Ecto neural progenitor cell (in vitro differentiated cells): ENCODE data around the gene RRP8.
A peak's percentile ranks its signal among the peaks of the same experiment; 100 is the strongest.

Experiments used
- DNase-seq: peaks from one replicate; pipeline ENCODE4 v3.0.0-alpha.2; 2018; ENCODE audit warnings: low spot score

Gene RRP8

DNA sequence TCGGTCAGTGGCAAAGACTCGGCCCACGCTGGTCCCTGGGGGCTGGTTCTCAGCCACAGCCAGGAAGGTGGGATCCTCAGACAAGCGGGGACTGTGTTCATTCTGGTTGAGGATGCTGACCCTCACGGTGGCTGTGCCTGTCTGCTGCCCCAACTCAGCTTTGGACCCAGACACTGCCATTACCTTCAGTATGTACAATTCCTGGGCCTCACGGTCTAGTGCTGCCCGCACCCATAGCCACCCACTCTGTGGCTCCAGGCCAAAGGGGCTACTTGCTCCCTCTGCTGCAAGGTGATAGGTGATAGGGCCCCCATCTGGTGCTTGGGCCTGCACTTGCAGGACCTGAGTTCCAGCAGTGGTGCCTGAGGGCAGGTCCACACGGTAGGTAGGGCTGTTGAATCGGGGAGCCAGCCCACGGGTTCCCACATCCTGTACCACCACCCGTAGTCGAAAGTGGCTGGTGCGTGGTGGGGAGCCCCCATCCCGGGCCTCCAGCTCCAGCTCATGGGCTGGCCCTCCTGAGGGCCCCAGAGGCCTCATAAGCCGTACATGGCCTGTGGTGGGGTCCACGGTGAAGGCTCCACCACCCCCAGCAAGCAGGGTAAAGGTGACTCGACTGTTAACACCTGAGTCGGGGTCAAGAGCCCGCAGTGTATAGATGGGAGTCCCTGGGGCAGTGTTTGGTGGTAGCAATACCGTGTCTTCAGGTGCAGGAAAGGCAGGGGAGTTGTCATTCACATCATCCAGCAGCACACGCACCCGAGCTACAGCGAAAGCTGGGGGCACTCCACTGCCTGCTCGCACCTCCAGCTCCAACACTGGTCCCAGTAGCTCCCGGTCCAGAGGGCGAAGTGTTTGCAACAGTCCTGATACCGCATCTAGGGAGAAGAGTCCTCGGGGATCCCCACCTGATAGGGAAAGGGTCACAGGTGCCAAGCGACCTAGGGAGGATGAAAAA, 29.0 kb upstream of the RRP8 start:
- no peak for DNase-seq

DNA sequence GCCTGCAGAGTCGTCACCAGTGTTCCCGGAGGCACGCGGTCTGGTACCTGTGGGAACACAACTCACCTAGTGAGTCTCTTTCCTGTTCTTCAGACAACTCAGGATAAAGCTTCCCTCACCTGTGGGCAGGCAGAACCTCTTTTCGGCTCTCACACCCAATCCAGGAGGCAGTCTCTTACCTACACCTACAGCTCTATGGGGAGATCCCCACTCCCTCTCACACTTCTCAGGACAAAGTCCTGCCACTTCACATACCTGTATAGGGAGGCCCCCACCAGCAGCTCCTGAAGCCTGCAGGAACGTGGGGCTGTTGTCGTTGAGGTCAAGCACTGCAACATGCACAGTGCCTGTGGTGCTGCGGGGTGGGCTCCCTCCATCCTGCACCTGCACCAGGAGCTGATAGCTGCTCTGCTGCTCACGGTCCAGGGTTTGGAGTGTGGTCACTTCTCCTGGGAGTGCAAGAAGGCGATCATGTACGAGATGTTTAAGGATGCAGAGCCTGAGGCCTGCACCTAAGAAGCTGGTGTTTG, 28.0 kb upstream of the RRP8 start:
- DNase-seq = no peak

DNA sequence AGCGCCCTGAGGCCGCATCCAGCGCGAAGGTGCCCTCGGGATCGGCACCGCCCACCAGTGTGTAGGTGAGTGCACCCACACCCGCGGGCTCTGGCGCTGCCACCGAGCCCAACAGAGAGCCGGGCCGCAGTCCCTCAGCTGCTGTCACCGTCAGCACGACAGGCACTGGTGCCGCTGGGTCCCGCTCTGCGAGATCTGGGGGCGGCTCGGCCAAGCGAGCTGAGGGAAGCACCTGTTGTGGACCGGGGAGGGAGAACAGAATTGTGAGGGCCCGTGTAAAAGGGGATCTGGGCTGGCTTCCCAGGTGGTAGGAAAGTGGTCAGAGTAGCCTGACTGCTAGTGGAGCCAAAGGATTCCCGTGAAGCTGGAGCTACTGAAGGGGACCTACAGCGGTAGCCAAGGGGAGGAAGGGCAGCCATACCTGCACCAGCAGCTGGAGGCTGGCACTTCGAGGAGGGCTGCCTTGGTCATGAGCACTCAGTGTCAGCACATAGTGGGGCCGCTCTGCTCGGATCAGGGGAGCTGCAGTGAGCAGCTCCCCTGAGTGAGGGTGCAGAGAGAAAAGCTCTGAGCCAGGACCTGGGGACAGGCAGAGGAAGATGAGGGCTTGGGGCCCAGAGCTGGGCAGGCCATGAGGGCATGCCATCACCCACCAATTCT, 27.3 kb upstream of the RRP8 start:
- DNase-seq = no peak

DNA sequence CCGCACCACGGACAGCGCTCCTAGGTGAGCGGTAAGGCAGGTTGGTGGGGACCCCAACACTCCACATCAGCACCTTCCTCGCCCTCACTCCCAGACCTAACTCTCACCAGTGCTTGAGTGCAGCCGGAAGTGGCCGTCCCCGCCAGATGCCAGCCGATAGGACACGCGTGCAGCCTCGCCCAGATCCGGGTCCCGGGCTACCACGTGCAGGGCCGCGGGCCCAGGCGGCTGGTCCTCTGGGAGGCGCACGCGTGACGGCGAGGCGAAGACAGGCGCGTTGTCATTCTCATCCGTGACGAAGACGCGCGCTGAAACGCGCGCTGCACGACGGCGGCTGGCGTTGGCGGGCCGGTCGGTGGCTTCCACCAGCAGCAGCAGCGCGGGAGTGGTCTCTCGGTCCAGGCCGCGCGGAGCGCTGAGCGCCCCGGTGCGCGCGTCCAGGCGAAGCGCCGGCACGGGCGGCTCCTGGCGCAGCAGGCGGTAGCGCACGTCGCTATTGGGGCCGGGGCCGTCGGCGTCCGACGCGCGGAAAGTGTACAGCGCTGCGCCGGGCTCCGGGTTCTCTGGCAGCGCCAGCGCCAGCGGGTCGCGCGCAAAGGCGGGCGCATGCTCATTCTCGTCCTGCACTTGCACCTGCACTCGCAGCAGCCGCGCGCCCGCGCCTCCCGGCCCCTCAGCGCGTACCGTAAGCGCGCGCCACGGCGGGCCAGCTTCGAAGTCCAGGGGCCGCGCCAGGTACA, 26.6 kb upstream of the RRP8 start:
- peak; percentile 74 for DNase-seq

DNA sequence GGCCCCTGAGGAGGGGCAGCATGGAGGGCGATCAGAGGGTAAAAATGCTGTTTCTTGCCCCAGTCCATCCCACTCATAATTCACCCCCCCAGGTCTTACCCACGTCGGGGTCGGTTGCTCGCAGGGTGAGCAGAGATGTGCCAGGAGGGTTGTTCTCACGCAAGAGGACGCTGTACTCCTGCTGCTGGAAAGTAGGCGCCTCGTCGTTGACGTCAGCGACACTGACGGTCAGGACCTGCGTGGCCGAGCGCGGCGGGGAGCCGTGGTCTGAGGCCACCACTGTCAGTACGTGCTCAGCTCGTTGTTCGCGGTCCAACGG, 26.1 kb upstream of the RRP8 start:
- no peak for DNase-seq

DNA sequence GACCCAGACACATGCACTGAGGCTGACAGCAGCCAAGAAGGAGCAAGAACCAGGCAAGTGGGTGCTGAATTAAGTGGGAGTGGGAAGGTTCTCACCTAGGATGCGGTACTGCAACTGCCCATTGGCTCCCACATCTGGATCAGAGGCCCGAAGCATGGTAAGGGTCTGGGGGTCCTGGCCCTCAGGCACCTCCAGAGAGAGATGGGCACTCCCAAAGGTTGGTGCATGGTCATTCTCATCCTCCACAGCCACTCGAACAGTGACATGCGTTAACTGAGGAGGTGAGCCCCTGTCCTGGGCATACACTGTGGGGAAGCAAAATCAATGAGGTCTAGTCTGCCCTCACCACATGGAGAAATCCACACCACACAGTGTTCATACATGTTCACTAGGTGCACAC, 25.1 kb upstream of the RRP8 start:
- no peak for DNase-seq

DNA sequence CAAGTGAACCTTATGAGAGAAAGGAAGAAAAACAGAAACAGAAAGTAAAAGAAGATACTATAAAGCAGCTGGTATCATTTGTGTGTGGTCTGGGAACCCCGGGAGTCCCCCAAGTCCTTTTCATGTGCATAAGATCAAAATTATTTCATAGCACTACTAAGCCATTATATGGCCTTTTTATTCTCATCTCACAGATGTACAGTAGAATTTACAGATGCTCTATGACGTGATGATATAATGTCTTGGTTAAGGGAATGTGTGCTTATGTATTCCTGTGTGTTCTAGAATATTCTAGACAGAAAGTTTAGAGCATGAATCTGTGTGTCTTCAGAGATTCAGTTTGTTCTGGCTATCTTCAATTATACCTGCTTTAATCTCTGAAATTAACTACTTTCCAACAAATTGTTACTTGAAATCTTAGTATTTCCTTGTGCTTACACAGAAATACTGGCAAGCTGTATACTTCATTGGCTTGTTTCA, 24.4 kb upstream of the RRP8 start:
- no peak for DNase-seq

DNA sequence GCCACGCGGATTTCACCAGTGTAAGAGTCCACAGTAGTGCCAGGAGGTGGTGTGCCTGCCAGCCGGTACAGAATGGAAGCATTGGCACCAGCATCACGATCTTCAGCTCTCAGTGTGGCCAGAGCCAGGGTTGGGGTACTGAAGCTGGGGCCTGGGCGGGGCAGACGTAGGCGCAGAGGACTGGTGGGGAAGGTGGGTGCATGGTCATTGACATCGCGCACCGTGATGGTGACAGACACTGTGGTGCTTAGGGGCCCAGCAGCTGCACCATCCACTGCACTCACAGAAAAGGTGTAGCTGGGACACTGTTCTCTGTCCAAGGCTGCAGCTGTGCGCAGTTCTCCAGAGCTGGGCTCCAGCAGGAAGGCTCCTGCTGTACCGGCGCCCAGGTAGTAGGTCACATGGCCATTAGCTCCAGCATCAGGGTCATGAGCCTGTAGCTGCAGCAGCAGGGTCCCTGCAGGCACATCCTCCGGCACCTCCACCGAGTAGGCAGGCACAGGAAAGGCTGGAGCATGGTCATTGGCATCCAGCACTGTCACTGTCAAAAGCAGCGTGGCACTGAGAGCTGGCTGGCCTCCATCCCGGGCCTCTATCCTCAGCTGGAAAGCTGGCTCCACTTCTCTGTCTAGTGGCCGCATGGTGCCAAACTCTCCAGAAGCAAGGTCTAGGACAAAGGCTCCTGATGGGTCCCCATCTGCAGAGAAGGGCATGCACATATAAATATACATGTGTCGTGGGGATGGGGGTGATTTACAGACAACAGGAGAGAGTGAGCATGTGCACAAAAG, 23.8 kb upstream of the RRP8 start:
- DNase-seq = no peak

DNA sequence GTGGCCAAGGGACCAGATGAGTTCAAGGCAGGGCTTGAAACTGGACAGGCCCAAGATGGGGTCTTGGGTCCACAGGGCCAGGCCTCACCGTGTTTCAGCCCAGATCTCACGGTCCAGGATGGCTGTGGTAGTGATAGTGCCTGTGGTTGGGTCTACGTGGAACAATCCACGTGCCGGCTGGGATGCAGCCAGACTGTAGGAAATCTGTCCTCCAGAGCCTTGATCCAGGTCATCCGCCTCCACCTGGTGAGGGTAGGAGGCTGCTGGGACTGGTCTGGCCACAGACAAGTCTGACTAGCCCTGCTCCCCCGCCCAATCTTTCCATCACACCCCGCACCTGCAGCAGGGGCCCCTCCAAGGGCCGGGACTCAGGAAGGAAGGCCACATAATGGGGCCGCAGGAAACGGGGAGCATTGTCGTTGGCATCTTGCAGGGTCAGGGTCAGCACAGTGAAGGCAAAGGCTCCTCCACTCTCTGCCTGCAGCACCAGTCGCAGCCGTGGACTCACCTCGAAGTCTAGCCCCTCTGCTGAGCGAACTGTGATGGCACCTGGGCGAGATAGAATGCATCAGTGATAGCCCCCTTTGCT, 22.5 kb upstream of the RRP8 start:
- DNase-seq = no peak

DNA sequence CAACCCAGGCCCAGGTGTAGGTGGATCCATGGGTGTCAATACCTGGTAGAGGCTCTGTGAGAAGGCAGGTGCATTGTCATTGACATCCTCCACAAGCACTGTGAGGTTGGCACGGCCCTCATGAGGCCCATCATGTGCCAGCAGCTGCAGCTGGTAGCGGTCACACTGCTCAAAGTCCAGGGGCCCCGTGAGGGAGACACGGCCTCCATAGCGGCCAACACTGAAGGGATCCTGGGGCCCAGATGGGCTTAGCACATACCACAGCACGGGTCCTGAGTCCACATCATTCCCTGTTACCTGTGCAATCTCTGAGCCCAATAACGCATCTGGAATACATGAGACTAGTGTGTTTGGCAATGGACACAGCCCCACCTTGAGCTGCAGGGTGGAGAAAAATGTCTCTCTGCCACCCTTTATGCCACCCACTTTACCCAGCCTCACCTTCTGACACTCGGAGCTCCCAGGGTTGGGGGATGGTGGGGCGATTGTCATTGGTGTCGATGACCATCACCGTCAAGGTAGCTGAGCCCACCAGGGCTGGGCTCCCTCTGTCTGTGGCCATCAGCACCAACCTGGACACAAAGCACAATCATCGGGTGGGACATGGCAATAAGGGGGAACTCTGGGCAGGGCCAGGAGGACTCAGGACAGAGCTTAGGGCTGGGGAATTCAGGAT, 21.9 kb upstream of the RRP8 start:
- DNase-seq = no peak

DNA sequence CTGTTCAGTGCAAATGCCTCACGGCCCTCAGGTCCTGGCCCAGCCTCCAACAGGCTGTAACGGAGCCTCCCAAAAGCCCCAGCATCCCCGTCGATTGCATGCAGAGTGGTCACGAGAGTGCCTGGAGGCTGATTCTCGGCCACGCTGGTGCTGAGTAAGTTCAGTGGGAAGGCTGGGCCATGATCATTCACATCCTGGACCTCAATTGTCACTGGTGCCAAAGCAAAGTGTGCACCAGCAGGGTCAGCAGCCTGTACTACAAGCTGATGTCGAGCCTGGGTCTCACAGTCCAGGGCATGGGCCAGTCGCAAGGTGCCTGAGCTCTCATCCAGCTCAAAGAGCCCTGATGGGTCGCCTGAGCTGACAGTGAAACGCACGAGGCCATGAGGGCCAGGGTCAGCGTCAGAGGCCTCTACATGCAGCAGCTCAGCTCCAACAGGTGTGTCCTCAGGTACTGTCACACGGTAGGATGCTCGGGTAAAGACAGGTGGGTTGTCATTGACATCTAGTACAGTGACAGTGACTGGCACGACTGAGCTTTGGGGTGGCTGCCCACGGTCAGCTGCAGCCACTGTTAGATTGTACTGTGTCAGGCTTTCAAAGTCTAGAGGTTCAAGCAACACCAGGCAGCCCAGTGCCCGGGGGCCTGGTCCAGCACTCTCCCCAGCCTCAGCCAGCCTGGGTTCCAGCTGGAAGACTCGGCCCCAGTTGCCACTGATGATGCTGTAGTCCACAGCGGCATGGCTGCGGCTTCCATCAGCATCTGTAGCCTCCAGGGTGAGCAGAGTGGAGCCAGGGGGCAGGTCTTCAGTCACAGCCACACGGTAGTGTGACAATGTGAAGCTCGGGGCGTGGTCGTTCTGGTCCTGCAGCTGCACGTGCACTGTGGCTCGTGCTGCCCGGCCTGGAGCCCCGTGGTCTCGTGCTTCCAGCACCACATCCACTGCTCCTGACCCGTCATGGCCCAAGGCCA, 20.3 kb upstream of the RRP8 start:
- DNase-seq = no peak

DNA sequence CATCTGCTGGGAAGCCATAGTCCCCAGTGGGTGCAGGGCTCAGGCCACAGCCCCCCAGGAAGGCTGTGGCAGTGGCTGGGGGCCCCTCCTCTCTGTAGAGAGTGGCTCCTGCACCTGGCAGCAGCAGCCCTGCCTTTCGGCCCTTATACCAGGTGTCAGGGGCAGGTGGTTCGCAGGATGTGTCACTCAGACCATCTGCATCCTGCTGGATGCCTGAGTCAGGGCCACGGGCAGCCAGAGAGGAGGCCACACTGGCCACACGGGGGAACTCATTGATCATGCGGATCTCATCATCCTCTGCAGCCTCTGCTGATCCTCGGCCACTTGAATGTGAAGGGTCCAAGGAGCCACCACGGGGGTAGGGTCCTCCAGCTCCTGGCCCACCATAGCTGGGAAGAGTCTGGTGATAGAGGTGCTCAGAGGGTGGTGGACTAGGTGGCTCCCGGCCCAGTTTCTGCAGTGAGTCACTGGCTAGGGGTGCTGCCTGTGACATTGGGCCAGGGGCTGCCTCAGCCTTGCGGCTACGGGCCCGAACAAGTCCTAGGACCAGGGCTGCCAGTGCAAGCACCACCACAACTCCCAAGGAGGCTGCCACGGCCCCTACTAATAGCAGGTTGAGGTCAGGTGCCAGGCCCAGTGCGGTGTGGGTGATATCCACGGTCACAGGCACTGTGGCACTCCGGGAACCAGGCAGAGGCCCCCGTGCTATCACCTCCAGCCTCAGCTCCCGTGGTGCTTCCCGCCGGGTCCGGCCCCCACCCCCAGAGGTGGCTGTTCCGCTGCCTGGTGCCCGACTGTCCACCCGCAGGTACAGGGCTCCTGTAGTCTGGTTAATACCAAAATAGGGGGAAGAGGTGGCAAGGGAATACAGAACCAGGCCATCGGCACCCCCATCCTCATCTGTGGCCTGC, 19.1 kb upstream of the RRP8 start:
- DNase-seq = no peak

DNA sequence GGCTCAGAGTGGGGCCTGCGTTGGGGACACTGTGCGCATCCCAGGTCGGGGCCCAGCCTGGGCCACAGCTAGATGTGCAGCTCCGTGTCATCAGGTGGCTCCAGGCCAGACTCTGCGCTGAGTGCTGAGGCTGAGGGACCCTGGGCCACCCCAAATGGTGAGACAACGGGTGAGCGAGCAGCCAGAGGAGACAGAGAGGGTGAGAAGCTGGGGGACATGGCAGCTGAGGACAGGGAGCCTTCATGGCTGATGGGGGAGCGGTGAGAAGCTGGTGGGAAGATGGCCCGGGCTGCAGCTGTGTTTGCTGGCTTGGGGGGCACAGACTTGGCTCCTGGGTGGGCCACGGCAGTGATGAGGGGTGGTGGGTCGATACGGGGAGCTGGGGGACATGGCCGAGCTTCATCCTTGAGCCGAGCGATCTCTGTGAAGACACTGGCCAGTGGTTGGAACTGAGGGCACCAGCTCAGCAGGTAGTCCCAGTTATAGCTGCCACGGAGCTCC, 18.3 kb upstream of the RRP8 start:
- no peak for DNase-seq

DNA sequence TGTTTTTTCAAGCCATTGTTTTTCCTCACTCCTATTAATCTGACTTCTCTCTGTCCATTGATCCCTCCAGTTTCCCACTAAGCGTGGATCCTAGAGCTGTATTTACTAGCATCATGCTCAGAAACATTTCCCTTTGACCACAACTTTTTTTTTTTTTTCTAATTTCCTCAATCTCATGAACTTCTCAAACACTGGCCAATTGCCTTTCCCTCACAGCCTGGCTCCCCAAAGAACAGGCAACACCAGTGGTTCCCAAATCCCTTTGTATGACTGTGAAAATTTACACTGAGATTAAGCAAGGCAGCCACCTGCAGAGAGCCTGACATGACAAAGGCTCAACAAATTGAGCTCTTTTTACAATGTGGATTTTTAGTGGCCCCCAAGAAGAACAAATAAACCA, 17.2 kb upstream of the RRP8 start:
- no peak for DNase-seq

DNA sequence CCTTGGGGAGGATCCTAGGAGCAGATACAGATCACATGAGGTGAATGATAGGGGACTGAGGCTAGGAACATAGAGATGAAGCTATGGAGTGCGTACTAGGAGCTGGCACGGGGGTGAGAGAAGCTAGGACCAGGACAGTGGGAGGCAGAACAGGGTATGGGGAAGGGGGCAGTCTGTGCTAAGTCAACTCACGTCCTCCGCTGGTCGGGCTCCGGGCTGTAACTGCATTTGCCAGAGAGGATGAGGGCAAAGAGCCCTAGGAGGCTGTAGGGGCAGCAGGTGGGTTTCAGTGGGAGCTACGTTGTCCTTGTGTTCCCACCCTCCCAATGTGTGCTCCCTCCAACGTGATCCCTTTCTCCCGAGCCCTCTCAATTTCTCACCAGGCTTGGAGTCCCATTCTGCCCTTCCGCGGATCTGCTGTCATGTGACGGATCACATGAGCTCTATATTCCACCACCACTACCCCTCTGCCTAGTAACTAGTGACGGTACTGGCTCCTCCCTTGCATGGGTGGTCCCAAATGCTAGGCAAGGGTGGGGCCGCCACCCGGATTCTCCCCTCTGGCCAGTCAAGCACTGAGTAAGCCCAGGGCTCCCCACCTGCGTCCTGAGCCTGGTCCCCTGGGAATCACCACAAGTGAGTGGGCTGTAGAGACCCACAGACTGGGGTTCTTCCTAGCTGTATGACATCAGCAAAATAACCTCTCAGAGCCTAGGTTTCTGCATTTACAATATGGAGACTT, 15.8 kb upstream of the RRP8 start, which contains the start of gene TPP1:
Gene TPP1, minus strand, starts transcription at position 419 of the 742 bp plus-strand sequence. Its CDS starts 22 bp downstream, at position 397.
- peak; percentile 91 for DNase-seq

DNA sequence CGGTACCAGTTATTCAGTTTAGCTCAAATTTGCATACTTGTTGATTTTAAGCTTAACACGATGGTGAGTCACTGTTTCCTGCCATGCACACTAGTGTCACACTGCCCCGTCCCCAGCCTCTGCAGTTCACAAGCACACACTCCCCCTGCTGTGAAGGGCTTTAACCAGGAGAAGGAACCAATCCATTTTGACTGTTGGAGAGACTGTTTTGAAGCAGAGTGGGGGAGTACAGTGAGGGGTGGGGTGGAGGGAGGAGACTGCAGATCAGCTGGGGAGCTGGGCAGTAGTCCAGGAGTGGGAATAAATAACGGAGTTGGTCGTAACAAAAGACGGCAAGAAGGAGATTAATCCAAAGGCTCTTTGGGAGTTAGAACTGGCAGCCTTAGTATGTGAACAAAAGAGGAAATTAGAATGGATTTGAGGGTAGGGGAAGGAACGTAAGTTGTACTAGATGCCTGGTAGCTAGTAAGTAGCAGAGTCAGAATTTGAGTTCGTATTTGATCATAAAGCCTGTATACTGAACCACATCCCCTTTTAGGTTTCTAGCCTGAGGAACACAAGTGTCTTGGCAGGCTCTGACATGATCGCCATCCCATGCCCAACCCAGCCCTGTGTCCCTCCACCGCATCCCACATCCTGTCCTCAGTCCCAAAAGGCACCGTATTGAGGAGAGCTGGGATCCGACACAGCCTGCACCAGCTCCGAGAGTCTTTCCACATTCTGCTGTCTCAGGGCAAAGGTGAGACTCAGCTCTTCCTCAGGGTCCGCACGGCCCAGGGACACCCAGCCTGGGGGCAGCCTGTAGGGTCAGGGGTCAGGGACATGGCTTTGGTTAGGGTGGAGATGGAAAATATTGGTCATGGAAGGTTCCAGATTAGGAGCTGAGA, 14.9 kb upstream of the RRP8 start:
- DNase-seq = no peak
